GM18873 (cell line): ENCODE measurements around the gene PEAK3.
A peak's percentile ranks its signal among the peaks of the same experiment; 100 is the strongest.

Source experiments
- ATAC-seq: cut with Tn5 transposase; IDR thresholded peaks from one replicate; pipeline ENCODE4 v1.9.1; 2021; ENCODE audit warnings: mild to moderate bottlenecking, moderate library complexity, moderate number of reproducible peaks; ENCODE audit not compliant: unreplicated experiment, low FRiP score

PEAK3 gene

GRCh38 chr19:2228157-2229030 is 53.6 kb downstream of the PEAK3 start:
- ATAC-seq = no peak

- peak; percentile 43 for ATAC-seq
These were observed 54.4 kb downstream of the PEAK3 start for GRCh38 chr19:2227415-2228156.

- no peak for ATAC-seq
These were observed 55.1 kb downstream of the PEAK3 start for GRCh38 chr19:2226840-2227360.

DNA sequence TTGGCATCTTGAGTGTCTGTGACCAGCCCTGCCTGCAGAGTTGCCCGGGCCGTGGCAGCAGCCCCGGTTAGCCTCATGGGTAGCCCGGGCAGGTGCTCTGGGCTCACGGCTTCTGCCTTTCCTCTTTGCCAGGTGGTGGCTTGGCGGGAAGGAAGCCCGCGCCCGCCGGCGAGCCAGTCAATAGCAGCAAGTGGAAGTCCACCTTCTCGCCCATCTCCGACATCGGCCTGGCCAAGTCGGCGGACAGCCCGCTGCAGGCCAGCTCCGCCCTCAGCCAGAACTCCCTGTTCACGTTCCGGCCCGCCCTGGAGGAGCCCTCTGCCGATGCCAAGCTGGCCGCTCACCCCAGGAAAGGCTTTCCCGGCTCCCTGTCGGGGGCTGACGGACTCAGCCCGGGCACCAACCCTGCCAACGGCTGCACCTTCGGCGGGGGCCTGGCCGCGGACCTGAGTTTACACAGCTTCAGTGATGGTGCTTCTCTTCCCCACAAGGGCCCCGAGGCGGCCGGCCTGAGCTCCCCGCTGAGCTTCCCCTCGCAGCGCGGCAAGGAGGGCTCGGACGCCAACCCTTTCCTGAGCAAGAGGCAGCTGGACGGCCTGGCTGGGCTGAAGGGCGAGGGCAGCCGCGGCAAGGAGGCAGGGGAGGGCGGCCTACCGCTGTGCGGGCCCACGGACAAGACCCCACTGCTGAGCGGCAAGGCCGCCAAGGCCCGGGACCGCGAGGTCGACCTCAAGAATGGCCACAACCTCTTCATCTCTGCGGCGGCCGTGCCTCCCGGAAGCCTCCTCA is 55.7 kb downstream of the PEAK3 start:
- ATAC-seq = no peak

- ATAC-seq = no peak
These were observed 56.4 kb downstream of the PEAK3 start for GRCh38 chr19:2225415-2226050.

DNA sequence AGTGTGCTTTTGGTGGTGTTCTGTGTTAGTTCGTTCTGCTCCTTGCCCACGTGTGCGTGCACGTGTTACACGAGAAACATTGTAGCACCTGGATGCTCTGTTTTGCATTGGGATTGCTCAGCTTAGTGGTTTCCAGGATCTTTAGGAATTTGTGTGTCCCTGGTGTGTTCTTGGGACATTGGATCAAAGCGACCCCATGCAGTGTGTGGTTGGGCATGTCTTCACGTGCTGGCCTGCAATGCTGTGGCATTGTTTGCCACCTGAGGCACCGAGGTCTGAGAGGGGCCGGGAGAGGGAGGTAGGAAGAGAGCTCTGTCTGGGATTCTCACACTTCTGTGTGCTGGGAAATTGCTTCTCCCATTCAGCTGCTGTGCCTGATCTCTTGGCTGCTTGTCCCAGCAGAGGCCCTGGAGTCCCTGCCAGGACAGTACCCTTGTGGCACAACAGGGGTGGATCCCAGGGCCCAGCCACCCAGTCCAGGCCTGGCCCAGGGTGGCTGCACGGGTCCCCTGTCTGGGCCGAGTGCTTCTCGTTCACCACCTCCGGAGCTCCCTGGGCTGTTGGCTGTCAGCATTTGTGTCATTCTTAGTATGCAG is 57.1 kb downstream of the PEAK3 start:
- no peak for ATAC-seq
